ENCODE results near the gene UPF3B. TPM values are rescaled to one million over a fixed set of nuclear protein-coding genes. Genes with fewer than 3 reads are reported as not detected.
"Not testable (repeated sequence)": the region's sequence is repeated elsewhere in the genome, so short reads cannot be mapped to it uniquely, and the experiment has no call there.

Gene UPF3B
- total RNA-seq, 1 donor from 2014 or later: 7.3 TPM

- DNase-seq (ENCODE audit: low spot score): not testable (repeated sequence)
Measured at GRCh38 chrX:119824221-119824620, 28.5 kb downstream of the UPF3B start.

GRCh38 chrX:119821703-119822102 is 31.1 kb downstream of the UPF3B start:
- not testable (repeated sequence) for DNase-seq (ENCODE audit: low spot score)

GRCh38 chrX:119817130-119817690 is 35.6 kb downstream of the UPF3B start:
- DNase-seq (ENCODE audit: low spot score): no peak

GRCh38 chrX:119816300-119816699 is 36.5 kb downstream of the UPF3B start:
- DNase-seq (ENCODE audit: low spot score): no peak

- no peak for DNase-seq (ENCODE audit: low spot score)
Measured at GRCh38 chrX:119809185-119809666, 43.5 kb downstream of the UPF3B start.

- DNase-seq (ENCODE audit: low spot score): not testable (repeated sequence)
Measured at GRCh38 chrX:119808461-119808860, 44.3 kb downstream of the UPF3B start.

- DNase-seq (ENCODE audit: low spot score): no peak
Measured at GRCh38 chrX:119802546-119802945, 50.2 kb downstream of the UPF3B start.

GRCh38 chrX:119801253-119802221 is 51.2 kb downstream of the UPF3B start:
- no peak for DNase-seq (ENCODE audit: low spot score)

- peak; percentile 85 for DNase-seq (ENCODE audit: low spot score)
Measured at GRCh38 chrX:119791437-119792231, 61.1 kb downstream of the UPF3B start, which contains the start of gene RPL39. RPL39 (minus strand) TSS chrX:119791630; CDS start chrX:119791576, 54 bp downstream.

GRCh38 chrX:119790977-119791436 is 61.8 kb downstream of the UPF3B start:
- peak; percentile 15 for DNase-seq (ENCODE audit: low spot score)

GRCh38 chrX:119784747-119785446 is 67.9 kb downstream of the UPF3B start:
- DNase-seq (ENCODE audit: low spot score): no peak

Other genes starting within 250 kb of the UPF3B start
- gene NKRF, start 246.5 kb downstream of the UPF3B start, total RNA-seq: 8.3 TPM
- 36.3 TPM for gene SEPTIN6, start 159.8 kb downstream of the UPF3B start, total RNA-seq
- 4.7 TPM for gene SOWAHD, start 94.4 kb downstream of the UPF3B start, total RNA-seq
- gene RPL39, start 61.3 kb downstream of the UPF3B start, total RNA-seq: 917 TPM
- 14.0 TPM for gene RNF113A, start 18.8 kb upstream of the UPF3B start, total RNA-seq
- 114 TPM for gene NDUFA1, start 18.9 kb upstream of the UPF3B start, total RNA-seq
- gene AKAP14, start 42.9 kb upstream of the UPF3B start, total RNA-seq: not detected
- 7.1 TPM for gene NKAP, start 90.8 kb upstream of the UPF3B start, total RNA-seq
- not detected for gene RHOXF2B, start 224.7 kb upstream of the UPF3B start, total RNA-seq